HG03442 (cell line): ENCODE measurements around the gene ZNF222.

Source experiments
- ATAC-seq: cut with Tn5 transposase; IDR thresholded peaks from one replicate; pipeline ENCODE4 v1.9.1; 2021; ENCODE audit warnings: mild to moderate bottlenecking, moderate library complexity; ENCODE audit not compliant: unreplicated experiment

The ZNF222 gene

GRCh38 chr19:44025217-44025936 lies at the start of gene ZNF222:
Gene ZNF222, plus strand, starts transcription at chr19:44025379. Its CDS starts 58 bp downstream, at chr19:44025437.
- ATAC-seq: peak; percentile 94

DNA sequence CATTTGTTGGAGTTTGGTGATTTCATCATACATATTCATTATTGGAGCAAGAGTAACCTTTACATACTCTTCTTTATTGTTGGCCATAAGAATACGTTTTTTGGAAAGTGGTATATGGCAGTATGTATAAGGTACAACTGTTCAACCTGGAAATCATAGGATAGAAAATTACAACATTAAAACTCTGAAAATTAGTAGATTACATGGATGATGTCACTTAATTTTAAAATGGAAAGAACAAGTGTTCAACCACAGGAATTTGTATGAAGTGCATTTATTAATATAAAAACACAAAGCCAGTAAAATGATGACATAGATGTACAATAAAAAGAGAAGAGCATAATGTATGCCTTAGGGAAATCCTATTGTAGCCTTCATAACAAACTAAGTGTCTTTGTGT lies 48.4 kb upstream of the ZNF222 start:
- ATAC-seq: no peak

GRCh38 chr19:43983544-43983911 lies 41.7 kb upstream of the ZNF222 start:
- no peak for ATAC-seq

GRCh38 chr19:43983912-43984686 lies 41.1 kb upstream of the ZNF222 start, which contains the start of gene ZNF155:
Gene ZNF155, plus strand, starts transcription at chr19:43984188. Its CDS starts 4,356 bp downstream, at chr19:43988544.
- ATAC-seq: peak; percentile 83

DNA sequence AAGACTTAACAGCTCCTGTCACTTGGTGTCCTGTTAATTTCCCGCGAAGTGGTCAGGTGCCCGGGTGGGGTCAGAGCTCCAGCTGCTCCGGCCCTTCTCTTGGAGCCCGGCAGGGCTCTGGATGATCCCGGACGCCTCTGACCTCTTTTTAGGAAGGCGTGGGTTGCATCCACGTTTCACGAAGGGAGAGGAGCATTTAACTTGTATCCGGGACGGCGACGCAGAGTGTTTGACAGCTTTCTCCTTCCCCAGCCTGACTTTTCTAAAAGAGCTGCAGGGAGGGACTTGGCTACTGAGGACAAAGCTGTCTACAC lies 40.5 kb upstream of the ZNF222 start:
- no peak for ATAC-seq

DNA sequence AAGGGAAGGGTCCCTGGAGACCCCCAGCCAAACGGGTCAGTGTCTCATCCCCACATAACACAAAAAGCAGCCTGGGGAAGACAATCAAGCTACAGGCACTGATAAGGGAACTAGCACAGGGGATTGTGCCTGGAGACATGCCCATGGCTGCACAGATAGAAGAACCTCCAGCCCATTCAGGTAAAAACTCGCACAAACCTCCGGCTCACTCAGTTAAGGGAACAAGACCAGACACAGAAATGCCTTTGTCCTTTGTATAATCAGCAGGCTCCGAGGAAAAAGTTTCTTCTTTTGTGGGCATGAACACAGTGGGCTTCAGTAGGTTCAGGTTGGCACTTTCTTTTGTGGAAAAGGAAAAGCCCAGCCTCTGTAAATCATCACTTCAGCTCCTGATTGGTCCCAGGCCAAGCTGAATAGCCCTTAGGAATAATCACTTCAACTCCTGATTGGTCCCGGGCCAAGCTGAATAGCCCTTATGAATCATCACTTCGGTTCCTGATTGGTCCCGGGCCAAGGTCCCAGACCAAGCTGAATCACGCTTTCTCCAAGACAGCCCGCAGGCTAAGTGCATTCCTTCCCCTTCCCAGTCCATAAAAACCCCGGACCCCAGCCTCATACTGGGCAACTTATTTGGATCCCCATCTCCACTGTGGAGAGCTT lies 27.4 kb upstream of the ZNF222 start:
- ATAC-seq: no peak

DNA sequence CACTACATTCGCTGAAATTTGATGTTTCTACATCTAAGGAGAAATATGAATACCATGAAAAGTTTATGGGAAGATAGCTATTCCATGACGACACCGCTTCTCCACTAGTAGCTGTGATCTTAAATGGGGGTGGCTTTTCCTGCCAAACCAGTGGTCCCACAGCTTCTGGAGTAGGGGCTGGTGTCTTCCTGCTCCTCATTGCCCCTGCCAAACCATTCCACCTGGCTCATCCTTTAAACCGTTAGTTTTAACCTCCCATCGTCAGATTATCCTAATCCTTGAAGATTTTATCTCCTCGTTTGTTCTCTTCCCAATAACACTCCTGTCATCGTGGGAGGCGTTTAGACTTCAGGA lies 23.0 kb upstream of the ZNF222 start:
- ATAC-seq: no peak

- peak; percentile 87 for ATAC-seq
Measured at GRCh38 chr19:44002566-44003460, 22.4 kb upstream of the ZNF222 start, which contains the start of gene ZNF230. Gene ZNF230, plus strand, starts transcription at chr19:44002957. Its CDS starts 4,122 bp downstream, at chr19:44007079.

- peak; percentile 19 for ATAC-seq
Measured at GRCh38 chr19:44003461-44004009, 21.6 kb upstream of the ZNF222 start.

GRCh38 chr19:44005973-44006372 lies 19.2 kb upstream of the ZNF222 start:
- no peak for ATAC-seq

- no peak for ATAC-seq
Measured at GRCh38 chr19:44007473-44007872, 17.7 kb upstream of the ZNF222 start.

- no peak for ATAC-seq
Measured at GRCh38 chr19:44010468-44010867, 14.7 kb upstream of the ZNF222 start.

DNA sequence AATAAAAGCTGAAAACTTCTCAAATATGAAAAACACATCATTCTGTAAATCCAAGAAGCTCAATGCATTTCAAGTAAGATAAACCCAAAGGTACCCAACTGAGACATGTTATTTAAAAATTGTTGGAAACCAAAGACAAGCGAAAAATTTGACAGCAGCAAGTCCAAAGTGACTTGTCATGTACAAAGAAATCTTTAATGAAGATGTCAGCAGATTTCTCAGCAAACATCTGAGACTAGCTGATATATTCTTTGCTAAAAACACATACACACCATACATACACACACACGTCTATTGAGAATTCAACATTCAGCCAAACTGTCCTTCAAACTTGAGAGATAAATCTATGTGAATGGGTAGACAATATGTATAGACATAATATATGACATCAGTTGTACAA lies 5.7 kb upstream of the ZNF222 start:
- no peak for ATAC-seq

GRCh38 chr19:44021221-44021620 lies 4.0 kb upstream of the ZNF222 start:
- ATAC-seq: no peak

GRCh38 chr19:44024900-44025216 lies 321 bp upstream of the ZNF222 start:
- no peak for ATAC-seq

- no peak for ATAC-seq
Measured at GRCh38 chr19:44026622-44027021, 1.4 kb downstream of the ZNF222 start.

DNA sequence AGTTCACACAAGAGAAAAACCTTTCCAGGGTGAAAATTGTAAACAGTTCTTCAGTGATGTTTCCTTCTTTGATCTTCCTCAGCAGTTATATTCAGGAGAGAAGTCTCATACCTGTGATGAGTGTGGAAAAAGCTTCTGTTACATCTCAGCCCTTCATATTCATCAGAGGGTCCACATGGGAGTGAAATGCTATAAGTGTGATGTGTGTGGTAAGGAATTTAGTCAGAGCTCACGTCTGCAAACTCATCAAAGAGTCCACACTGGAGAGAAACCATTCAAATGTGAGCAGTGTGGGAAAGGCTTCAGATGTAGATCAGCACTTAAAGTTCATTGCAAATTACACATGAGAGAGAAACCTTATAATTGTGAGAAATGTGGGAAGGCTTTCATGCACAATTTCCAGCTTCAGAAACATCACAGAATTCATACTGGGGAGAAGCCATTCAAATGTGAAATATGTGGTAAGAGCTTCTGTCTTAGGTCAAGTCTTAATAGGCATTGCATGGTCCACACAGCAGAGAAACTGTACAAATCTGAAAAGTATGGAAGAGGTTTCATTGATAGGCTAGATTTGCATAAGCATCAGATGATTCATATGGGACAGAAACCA lies 6.9 kb downstream of the ZNF222 start:
- ATAC-seq: no peak

- ATAC-seq: no peak
Measured at GRCh38 chr19:44042147-44042546, 17.0 kb downstream of the ZNF222 start.

GRCh38 chr19:44050740-44051649 lies 25.8 kb downstream of the ZNF222 start:
- no peak for ATAC-seq
